ENCODE results near the gene TUT7. TPM values are rescaled to one million over a fixed set of nuclear protein-coding genes. Genes with fewer than 3 reads are reported as not detected.
"Not testable (repeated sequence)": the region's sequence is repeated elsewhere in the genome, so short reads cannot be mapped to it uniquely, and the experiment has no call there.

Gene TUT7
- polyA plus RNA-seq, 12 donors: 13.6 to 31.2 (median 17.5) TPM; not detected in 1

DNA sequence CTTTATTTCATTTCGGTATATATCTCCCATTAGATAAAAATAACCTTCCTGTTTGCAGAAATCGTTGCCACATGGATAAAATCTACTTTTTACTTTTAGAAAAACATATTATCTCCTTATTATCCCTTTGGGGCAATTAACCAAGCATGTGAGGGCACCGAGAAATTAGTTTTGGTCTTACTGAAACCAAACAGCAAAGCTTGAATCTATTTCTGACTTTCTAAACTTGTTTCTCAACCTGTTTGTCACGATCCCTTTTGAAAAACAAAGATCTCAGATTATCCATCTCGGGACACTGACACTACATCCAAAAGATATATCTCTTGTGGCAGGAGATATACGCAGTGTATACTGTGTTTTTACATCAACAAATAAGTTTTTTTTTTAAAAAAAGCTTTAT lies 2.3 kb downstream of the TUT7 start:
- DNase-seq: no peak

DNA sequence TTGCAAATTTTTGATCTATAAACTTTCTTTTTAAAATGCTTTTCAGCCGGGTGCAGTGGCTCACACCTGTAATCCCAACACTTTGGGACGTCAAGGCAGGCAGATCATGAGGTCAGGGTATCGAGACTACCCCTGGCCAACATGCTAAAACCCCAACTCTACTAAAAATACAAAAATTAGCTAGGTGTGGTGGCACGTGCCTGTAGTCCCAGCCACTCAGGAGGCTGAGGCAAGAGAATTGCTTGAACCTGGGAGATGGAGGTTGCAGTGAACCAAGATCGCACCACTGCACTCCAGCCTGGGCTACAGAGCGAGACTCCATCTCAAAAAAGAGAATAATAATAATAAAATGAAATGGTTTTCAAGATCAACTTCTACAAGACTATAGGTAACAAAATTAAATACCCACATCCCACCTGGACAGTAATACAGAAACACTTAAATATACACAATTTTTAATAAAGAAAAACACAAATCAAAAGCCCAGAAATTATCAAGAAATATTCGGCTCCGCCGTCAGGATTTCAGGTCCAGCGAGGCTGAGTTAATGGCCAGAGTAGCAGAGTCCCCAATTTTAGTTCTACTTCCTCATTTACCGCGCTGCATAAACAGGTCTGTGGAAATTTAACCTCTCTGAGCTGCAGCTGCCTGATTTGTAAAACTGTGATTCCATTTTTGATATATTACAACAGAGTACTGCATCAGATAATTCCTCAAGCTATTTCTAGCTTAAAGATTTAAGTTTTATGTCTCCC lies 4.0 kb downstream of the TUT7 start:
- DNase-seq: no peak

DNA sequence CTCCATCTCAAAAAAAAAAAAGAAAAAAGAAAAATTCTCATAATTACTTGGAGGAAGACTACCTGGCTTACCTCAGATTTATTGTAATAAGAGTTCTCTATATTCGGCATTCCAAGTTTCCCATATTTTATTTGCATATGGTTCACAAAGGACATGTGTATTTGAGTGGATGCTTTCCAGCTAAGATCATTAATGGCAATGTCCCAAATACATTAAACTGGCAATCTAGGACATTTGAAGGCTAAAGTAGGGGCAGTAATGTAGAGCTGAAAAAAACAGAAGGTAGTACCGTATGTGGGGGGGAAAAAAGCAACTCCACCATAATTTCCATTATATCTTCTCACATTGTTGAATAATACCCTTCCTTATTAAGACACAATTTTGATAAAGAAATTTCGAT lies 4.9 kb downstream of the TUT7 start:
- DNase-seq: peak; percentile 30

DNA sequence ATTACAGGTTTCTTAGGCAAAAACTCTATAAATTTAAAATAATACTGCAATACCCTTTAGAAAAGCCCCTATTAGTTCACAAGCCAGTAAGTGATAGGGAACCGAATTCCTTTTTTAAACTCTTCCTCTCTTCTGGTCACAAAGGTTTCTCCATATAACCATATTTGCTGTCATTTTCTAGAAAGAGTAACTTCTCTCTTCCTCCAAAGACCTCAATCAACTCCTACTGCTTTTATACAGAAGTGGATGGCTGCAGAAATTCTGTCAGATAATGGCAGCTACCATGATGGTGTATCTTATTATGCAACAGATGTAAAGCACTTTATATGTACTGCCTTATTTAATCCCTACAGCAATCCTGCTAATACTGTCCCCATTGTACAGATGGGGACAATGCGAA lies 6.2 kb downstream of the TUT7 start:
- no peak for DNase-seq

DNA sequence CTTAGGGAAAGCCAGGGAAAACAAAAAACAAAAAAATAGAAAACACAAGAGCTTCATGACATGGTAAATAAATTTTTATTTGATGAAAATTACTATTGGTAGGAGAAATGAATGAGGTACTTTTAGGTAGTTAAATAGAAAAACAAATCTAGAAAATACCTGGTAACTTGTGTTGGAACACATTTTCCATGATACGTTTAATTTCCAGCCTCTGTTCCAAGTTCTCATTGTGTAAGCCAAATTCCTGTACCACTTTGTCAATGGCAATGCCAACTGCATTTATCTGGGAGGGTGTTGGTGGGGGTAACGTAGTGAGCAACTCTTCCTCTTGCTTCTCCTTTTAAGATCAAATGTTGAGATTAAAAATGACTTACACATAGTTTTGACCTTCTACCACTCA lies 9.4 kb downstream of the TUT7 start:
- no peak for DNase-seq

DNA sequence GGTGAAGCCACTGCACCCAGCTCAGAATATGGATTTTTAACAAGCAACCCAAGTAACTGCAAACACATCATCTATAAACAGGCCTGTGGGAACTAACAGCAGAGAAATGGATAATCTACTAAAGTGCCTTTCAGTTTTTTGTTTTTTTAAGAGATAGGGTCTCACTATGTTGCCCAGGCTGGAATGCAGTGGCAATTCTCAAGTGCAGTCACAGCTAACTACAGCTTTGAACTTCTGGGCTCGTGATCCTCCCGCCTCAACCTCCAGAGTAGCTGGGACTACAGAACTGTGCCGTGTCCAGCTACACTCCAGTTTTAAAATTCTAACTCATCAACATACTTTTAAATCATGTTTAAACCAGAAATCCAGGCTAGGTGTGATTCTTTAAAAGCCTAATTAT lies 11.9 kb downstream of the TUT7 start:
- DNase-seq: no peak

DNA sequence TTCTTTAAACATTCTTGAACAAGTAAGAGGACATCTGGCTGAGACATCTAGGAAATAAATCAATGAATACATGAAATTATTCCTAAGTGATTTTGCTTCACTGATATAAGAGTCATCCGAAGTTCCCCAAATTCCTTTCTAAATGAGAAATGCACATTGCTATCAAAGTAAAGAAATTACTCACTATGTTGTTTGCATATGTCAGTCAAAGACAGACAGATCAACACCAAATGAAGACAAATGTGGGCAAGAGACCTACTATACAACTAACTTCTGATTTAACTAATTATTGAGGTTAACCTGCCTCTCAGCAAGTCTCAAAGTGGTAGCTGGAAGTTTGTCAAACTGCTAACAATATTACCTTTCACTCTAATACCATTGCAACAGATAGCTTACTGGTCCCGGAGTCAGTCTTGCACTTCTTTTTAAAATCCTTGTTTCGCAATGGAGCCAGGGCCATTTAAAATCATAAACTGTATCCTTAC lies 13.2 kb downstream of the TUT7 start:
- DNase-seq: no peak

DNA sequence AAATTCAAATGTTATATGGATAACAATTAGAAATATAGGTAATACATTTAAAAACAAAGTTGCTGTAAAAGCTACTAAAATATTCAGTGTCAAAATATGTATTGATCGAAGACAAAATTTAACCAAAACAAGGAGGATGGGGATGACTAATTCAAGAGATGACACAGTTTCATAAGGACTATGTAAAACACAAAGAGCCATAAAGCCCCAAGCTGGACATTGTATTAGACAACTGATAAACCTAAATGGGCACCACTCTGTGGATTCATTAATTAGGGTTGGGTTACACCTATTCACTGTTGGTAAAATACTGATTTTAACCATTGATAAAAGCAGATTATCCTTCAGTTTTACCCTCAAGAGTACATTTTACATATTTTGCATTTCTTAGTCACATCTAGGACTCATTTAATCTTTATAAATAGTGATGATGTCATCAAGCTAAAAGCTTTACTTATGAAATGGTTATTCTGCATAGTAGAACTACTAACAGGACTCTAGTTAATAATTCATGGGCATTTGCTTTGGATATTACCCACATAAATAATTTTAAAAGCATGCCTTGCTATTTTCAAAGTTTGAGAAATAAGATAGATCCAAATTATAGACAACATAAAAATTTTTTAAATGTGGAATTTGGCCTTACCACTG lies 13.7 kb downstream of the TUT7 start:
- no peak for DNase-seq

DNA sequence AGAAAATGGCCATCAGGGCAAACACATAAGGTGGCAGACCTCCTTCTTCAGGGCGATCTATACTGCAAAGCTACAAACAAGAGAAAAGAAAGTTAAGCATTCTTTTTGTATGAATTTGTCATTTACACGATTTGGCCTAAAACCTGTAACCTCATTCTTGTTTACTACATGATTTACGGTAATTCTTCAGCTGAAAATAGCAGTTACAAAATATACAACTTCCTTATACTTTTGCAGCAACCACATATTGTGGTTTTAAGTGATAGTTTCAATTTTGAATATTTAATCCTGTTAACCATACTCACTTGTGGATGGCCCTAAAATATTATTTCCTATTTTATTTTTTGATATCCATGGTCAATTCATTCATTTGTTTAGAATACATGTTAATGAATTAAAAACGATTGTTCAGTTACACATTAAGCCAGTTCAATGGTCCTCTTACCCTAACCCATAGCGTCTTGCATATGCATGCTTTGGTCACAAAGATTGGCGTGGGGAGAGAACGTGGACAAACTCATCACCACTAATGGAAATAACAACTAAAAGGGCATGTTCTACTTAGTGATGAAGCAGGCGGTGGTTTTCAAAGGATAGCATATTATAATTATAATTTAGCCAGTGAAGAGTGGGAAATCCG lies 16.6 kb downstream of the TUT7 start:
- no peak for DNase-seq

DNA sequence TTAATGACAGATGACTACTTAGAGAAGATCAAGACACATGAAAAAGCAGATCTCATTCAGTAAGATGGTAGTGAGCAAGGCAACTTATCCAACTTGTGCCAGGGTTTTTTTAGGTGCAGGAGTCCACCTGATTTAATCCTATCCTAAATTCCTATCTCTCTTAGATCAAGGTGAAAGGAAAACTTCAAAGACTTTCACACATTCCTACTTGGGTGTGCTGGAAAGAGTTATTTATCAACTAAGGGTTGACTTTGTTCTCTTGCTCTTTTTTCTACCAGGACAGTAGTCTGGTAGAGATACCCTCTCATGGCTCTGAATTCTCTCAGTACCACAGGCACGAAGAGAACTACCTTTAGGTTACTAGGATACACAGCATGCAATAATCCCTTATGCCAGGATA lies 18.2 kb downstream of the TUT7 start:
- DNase-seq: no peak

DNA sequence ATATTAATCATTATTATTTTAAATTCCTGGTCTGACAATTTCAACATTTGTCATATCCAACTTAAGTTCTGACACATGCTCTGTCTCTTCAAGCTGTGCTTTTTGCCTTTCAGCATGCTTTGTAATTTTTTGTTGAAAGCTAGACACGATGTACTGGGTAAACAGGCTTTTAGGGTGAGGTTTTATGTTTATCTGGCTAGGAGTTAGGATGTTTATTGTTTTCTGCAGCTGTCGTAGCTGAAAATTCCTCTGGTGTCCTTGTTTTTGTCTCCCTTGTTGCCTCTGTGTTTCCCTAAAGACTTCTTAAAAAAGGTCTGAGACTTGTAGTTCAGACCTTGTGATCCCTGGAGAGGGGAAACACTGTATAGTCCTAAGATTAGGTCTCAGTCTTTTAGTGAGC lies 20.6 kb downstream of the TUT7 start:
- no peak for DNase-seq

DNA sequence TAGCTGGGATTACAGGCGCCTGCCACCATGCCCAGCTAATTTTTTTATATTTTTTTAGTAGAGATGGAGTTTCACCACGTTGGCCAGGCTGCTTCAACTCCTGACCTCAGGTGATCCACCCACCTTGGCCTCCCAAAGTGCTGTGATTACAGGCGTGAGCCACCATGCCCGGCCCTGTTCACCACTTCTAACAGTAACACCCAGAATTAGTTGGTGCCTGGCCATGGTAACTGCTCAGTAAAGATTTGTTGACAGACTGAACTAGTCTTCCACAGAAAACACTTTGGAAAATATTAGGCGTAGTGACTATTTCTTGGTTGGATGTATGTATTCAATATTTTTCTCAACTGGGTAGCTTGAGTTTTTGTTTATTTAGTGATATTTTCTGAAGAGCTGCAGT lies 24.0 kb downstream of the TUT7 start:
- DNase-seq: no peak

DNA sequence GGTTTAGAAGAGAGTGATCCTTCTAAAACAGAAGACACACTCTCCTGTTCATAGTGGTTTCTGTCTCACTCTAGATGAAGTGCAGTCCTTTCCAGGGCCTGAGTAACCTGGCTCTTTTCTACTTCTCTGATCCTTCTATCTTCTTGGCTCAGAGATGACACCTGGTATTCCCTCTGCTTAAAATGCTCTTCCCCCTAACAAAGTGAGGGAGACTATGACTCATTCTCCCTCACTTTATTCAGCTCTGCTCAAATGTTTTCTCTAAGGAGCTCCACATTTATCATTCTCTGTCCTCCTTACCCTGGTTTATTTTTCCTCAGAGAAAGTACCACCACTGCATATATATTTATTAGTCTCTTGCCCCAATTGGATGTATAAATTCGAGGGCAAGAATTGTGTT lies 24.6 kb downstream of the TUT7 start:
- DNase-seq: no peak

DNA sequence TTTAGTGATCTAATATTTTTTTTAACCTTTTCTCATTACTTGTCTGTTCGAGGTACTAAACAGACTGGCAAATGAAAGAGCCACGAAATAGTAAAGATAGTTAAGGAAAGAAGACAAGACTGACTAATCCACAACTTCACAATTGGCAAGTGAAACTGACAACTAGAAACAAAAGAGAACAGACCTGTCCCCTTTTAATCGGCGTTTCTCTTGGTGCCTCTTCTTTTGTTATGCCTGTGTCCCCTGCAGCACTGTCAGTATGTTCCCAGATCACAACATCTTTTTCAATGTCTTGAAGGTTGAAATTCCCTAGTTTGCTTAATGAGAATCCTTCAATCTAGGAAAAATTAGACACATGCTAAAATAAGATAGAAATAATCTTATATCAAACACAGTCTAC lies 26.1 kb downstream of the TUT7 start:
- no peak for DNase-seq

DNA sequence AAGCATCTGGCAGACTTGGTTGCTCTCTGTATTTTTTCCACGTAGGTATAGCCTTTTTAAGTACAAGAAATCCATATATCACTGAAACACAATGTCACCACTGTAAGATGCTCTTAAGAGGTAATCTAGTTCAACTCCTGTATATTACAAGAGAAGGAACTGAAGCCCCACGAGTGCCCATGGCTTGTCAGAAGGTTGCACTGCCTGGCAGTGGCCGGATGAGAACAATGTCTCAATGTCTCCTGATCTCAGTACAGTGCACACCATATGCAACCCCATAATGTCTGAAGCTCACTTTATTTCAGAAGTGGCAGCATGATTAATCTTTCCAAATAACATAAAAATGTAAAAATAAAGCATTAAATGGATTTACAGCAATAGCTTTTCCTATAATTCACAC lies 27.7 kb downstream of the TUT7 start:
- DNase-seq: no peak

DNA sequence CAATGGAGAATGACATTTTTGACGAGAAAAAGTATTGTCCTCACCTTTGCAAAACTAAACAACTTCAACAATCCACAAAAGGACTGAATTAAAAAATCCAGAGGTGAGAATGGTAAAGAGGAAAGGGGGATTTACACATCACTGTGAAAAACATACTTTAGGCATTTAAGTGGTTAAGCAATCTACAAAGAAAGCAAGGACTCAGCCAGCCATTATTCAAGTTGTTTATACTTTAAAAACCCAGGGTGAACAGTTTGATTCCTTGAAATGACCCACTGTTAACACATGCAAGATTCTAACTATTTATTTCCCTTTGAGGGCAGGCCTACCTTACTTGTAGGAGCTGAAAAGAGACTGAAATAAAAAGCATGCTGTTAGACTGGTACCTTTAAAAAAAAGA lies 29.3 kb downstream of the TUT7 start:
- DNase-seq: no peak

DNA sequence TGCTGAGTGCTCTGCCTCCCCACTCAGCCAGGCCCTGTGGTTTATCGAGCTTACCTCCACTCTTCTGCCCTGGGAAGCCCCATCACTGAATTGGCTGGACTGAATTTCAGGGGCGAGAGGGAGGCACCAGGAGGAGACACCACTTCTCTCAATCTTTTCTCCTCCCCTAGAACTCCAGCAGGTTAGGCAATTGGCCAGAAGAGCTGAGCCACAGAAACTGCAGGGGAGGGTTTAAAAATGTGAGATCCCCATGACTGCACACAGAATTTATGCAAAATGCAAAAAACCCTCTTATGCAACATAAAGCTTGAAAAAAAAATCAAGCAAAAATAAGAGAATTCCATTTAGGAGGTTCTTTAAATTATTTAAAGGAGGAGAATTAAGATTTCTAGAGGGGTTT lies 29.9 kb downstream of the TUT7 start:
- DNase-seq: no peak

DNA sequence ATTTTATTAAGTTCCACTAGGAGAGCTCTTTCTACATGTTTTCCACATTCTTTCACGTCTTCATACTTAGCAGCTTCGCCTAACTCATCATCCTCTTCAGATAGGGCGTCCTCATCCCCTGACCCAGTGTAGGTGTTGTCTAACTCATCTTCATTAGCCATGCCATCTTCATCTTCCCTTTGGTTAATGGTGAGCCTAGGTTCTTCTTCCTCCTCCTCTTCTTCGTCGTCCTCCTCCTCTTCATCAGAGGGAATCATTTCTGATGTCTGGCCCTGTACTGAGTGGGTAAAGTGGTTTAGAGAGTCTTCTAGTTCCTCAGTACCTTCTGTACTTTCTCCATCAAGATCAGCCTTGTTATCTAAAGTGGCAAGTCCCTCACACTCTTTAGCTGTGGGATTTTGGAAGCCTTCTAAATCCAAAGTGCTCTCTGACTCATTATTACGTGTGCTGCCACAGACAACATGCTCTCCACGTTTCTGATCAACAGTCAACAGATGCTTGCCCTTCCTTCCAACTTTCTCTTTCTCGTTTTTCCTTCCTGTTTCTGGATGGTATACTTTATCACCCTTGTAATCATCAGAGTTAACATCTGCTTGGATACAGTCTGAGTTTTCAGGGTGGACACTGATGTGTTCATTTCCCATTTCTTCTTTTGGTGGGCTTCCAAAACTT lies 31.1 kb downstream of the TUT7 start:
- DNase-seq: no peak

DNA sequence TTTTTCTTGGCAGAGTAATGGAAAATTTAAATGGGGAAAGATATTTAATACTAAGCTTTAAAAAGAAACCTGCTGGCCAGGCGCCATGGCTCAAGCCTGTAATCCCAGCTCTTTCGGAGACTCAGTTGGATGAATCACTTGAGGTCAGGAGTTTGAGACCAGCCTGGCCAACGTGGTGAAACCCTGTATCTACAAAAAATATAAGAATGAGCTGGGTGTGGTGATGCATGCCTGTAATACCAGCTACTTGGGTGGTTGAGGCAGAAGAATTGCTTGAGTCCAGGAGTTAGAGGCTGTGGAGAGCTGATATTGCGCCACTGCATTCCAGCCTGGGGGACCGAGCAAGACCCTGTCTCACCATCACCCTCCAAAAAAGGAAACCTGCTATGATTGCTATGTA lies 32.8 kb downstream of the TUT7 start:
- DNase-seq: no peak

DNA sequence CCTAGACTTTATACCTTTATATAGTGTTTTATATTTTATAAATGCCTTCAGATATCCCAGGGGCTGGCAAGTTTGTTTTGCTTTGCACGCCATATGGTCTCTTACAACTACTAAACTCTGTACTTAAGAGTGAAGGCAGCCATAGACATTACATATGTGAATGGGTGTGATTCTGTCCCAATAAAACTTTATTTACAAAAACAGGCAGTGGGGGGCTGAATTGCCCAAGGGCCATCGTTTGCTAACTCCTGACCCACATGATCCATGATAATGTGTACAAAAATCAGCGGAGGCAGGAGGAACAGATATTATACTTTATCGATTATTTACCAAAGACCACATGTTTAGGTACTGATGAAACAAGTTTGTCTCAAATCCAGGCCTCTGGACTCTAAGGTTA lies 36.0 kb downstream of the TUT7 start:
- no peak for DNase-seq

DNA sequence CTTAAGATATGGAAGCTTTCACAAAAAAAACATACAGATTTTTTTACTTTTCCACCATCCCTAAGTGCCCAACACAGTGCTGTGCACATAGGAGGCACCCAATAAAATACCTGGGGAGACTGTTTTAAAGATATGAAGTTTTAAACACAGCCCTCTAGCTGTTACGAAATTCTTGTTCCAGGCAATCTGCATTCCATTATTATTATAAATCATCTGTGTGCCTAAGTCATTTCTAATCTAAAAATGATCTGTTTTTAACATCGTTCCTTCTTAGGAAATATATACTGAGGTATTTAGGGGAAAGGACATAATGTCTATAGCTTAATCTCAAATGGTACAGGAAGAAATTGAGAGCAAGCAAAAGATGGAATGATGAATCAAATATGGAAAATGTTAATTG lies 39.1 kb downstream of the TUT7 start:
- no peak for DNase-seq

DNA sequence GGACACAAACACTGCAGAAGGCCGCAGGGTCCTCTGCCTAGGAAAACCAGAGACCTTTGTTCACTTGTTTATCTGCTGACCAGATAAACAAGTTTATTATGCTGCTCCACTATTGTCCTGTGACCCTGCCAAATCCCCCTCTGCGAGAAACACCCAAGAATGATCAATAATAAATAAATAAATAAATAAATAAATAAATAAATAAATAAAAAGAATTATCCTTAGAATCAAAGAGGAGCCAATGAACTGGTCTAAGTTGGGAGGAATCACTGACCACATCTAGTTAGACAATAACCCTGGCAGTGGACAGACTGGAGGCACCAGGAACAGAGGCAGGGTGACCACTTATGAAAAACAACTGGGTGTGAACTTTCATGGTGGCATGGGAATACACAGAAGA lies 41.3 kb downstream of the TUT7 start:
- DNase-seq: not testable (repeated sequence)

DNA sequence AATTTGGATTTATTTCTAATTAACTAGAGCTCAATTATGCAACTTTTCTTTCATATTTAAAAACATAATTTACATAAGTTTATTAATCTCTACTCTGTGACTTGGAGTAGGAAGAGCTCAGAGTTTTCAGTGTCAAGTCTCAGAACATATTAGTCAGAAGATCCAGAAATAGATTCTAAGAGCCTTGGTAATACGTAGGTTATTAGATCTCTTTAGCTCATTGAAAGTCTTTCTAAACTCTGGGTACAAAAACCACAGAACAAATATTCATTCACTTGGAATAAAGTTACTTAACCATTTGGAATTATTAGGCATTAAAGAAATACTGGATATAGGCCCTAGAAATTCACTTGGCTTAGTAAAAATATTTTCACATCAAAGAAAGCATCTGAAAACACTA lies 45.5 kb downstream of the TUT7 start:
- no peak for DNase-seq
